ENCODE results near the gene GNAT2. TPM values are rescaled to one million over a fixed set of nuclear protein-coding genes. Genes with fewer than 3 reads are reported as not detected.

GNAT2 gene
- total RNA-seq, 6 experiments from 2014 or later: 0.11 to 0.40 (median 0.34) TPM; not detected in 3

- peak within 1 kb of the TSS; percentile 84 for H3K27ac Mint-ChIP-seq
- DNase-seq: peak; percentile 54
- no peaks in the 10 kb centered on the region for H3K9me3 Mint-ChIP-seq
- H3K27me3 Mint-ChIP-seq (ENCODE audit: insufficient read depth): peaks cover 2% of the 10 kb centered on the region
- H3K4me3 Mint-ChIP-seq: peak within 1 kb of the TSS; percentile 96
- no peak for TF ChIP-seq CTCF (IDR thresholded peaks at IDR 0.05)
- peaks cover 25% of the 10 kb centered on the region for H3K4me1 Mint-ChIP-seq (ENCODE audit: low read depth)
- H3K36me3 Mint-ChIP-seq (ENCODE audit: low read depth): 0 out of 2 replicates have a peak, but pooled peaks cover 9% of the 10 kb centered on the region
Measured at GRCh38 chr1:109655615-109656519, 36.5 kb upstream of the GNAT2 start, which contains the start of gene GSTM4. Gene GSTM4, plus strand, starts transcription at chr1:109656099. Its CDS starts 291 bp downstream, at chr1:109656390.

- TF ChIP-seq CTCF (IDR thresholded peaks at IDR 0.05): no peak
- 0 out of 2 replicates have a peak, but pooled peaks cover 9% of the 10 kb centered on the region for H3K36me3 Mint-ChIP-seq (ENCODE audit: low read depth)
- H3K4me3 Mint-ChIP-seq: no peak overlapping the region
- peaks cover 38% of the 10 kb centered on the region for H3K4me1 Mint-ChIP-seq (ENCODE audit: low read depth)
- DNase-seq: no peak
- no peak overlapping the region; the same call in 1 of the 2 replicates for H3K27ac Mint-ChIP-seq
- H3K9me3 Mint-ChIP-seq: no peaks in the 10 kb centered on the region
- peaks cover 2% of the 10 kb centered on the region for H3K27me3 Mint-ChIP-seq (ENCODE audit: insufficient read depth)
Measured at GRCh38 chr1:109654519-109654918, 35.1 kb upstream of the GNAT2 start.

DNA sequence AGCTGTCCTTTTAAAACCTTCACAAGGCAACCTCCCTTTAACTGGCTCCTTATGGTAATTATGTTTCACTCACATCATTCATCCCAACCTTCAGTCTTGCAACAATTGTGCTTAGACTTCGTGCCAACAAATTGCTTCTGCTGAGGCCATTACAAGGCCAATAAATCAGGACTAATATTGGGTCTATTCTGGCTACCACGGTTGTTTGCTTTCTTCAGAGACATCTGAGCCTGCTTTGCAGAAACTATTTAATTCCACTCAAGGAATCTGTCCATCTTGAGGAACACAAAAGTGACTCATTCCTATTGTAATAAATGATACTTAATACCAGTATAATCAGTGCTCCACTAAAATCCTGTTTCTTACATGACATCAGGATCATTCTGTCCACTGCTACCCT, 33.9 kb upstream of the GNAT2 start:
- Mint-ChIP-seq H3K27ac (no peak overlapping the region), H3K27me3 (ENCODE audit: insufficient read depth) (peaks cover 2% of the 10 kb centered on the region)

GRCh38 chr1:109652402-109652801, 33.0 kb upstream of the GNAT2 start:
- no peak overlapping the region for H3K27ac Mint-ChIP-seq
- no peak overlapping the region for H3K4me3 Mint-ChIP-seq
- H3K4me1 Mint-ChIP-seq (ENCODE audit: low read depth): peaks cover 46% of the 10 kb centered on the region
- H3K9me3 Mint-ChIP-seq: no peaks in the 10 kb centered on the region
- peaks cover 2% of the 10 kb centered on the region for H3K27me3 Mint-ChIP-seq (ENCODE audit: insufficient read depth)
- no peak for DNase-seq
- H3K36me3 Mint-ChIP-seq (ENCODE audit: low read depth): no peaks in the 10 kb centered on the region
- no peak for TF ChIP-seq CTCF (IDR thresholded peaks at IDR 0.05)

More for the DNA sequence above, 33.9 kb upstream of the GNAT2 start:
- Mint-ChIP-seq H3K4me1 (ENCODE audit: low read depth) (peaks cover 46% of the 10 kb centered on the region), H3K36me3 (ENCODE audit: low read depth) (no peaks in the 10 kb centered on the region), H3K9me3 (no peaks in the 10 kb centered on the region), H3K4me3 (no peak overlapping the region)
- TF ChIP-seq CTCF (IDR thresholded peaks at IDR 0.05): no peak
- DNase-seq: no peak

GRCh38 chr1:109650609-109651008, 31.2 kb upstream of the GNAT2 start:
- H3K4me1 Mint-ChIP-seq (ENCODE audit: low read depth): peaks cover 41% of the 10 kb centered on the region
- no peak for DNase-seq
- TF ChIP-seq CTCF (IDR thresholded peaks at IDR 0.05): no peak
- no peak overlapping the region for H3K27ac Mint-ChIP-seq
- peaks cover 2% of the 10 kb centered on the region for H3K27me3 Mint-ChIP-seq (ENCODE audit: insufficient read depth)
- no peaks in the 10 kb centered on the region for H3K9me3 Mint-ChIP-seq
- H3K36me3 Mint-ChIP-seq (ENCODE audit: low read depth): no peaks in the 10 kb centered on the region
- no peak overlapping the region for H3K4me3 Mint-ChIP-seq
